ENCODE data around the gene SLC30A9. TPM values are rescaled to one million over a fixed set of nuclear protein-coding genes. Genes with fewer than 3 reads are reported as not detected.

Gene SLC30A9
- total RNA-seq, result 27.1 TPM

DNA sequence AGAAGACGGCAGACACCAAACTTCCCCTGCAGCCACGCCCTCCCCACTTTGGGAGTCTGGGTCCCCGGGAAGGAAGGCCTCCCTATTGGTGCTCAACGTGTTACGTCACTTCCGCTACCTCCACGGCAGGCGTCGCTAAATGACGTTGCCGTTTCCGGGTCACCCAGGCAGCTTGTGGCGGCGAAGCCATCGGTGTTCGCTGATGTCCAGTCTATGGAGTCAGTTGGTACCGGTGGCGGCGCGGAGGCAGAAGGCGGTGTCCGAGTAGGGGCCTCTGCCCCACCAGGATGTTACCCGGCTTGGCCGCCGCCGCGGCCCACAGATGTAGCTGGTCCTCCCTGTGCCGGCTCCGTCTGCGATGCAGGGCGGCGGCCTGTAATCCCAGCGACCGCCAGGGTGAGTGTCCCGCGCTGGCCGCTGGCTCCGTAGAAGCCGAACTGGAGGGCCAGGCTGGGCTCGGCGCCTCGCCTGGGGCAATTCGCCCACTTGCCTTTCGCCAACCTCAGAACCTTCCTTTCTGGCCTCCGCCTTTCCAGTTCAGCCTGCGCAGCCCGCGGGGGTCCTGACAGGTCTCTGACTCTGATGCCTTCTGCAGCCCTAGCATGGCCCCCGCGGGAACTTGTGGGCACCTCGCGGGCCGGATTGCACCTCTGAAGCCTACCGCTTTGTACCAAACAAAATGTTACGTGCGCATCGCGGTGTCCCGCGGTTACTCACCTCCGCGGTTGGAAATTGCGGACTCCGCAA, at the start of gene SLC30A9:
SLC30A9 (plus strand) TSS at position 166 of the 747 bp plus-strand sequence; CDS start at position 288, 122 bp downstream.
- Histone ChIP-seq H3K9ac (ENCODE audit: low read depth in 1 of 3, low read length in 3 of 3) (peak within 1 kb of the TSS; percentile 90 to 96 (median 93)), H3K36me3 (ENCODE audit: control insufficient read depth in 3 of 3, insufficient read depth in 3 of 3, low read length in 3 of 3) (no peaks in the 10 kb centered on the region), H3K9me3 (ENCODE audit: control insufficient read depth in 3 of 3, low read length in 3 of 3) (no peaks in the 10 kb centered on the region), H3K4me3 (ENCODE audit: low read length in 3 of 3) (peak within 1 kb of the TSS; percentile 73 to 98 (median 91)), H3K4me1 (ENCODE audit: control insufficient read depth in 3 of 3, insufficient read depth in 3 of 3, low read length in 3 of 3) (peaks cover 12 to 25% (median 18%) of the 10 kb centered on the region in 3 donors), H3K27ac (ENCODE audit: low read depth, low read length) (peak within 1 kb of the TSS; percentile 86), H3K27me3 (ENCODE audit: control insufficient read depth in 3 of 3, insufficient read depth in 3 of 3, low read length in 3 of 3) (no peaks in the 10 kb centered on the region)

DNA sequence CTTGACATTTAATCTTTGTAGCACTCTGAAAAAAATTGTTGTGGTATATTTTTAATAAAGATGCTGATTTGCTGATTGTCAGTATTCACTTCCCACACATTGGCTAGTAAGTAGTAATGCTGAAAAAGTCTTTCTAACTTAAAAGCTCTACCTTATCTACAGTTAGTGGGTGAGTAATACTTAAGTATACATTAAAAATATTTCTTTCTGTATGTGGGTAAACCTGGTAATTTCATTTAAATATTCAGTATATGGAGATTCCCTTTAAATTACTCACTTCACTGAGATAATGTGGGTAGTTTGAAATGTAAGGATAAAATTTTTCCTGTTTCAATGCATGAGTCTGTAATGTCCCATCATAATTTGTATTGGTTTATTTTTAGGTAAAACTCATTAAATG, 49.5 kb upstream of the SLC30A9 start:
- Histone ChIP-seq H3K27ac (ENCODE audit: low read depth, low read length) (no peak overlapping the region), H3K9me3 (ENCODE audit: control insufficient read depth in 3 of 3, low read length in 3 of 3) (no peaks in the 10 kb centered on the region), H3K4me1 (ENCODE audit: control insufficient read depth in 3 of 3, insufficient read depth in 3 of 3, low read length in 3 of 3) (peaks cover 7 to 10% (median 8%) of the 10 kb centered on the region in 3 donors), H3K27me3 (ENCODE audit: control insufficient read depth in 3 of 3, insufficient read depth in 3 of 3, low read length in 3 of 3) (no peaks in the 10 kb centered on the region), H3K4me3 (ENCODE audit: low read length in 3 of 3) (no peak overlapping the region), H3K36me3 (ENCODE audit: control insufficient read depth in 3 of 3, insufficient read depth in 3 of 3, low read length in 3 of 3) (peaks cover 2 to 22% (median 4%) of the 10 kb centered on the region in 3 donors), H3K9ac (ENCODE audit: low read depth in 1 of 3, low read length in 3 of 3) (no peak overlapping the region)

DNA sequence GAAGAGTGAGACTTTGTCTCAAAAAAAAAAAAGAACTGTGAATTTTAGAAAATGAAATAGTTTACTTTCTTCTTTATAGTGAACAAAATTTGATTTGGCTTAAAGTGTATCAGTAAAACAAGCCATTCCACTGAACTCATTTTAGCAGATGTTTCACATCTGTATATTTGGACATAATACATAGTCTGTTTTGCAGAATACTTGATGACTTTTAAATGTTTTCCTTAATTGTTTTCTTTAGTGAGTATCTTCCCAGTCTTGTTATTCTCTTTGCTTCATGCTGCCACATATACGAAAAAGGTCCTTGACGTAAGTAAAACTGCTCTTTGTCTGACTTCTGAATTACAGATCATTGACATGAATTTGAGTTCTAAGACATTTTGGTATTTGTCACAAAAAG, 46.8 kb upstream of the SLC30A9 start:
- H3K36me3 ChIP-seq (ENCODE audit: control insufficient read depth in 3 of 3, insufficient read depth in 3 of 3, low read length in 3 of 3), result peaks cover 2 to 27% (median 4%) of the 10 kb centered on the region in 3 donors

DNA sequence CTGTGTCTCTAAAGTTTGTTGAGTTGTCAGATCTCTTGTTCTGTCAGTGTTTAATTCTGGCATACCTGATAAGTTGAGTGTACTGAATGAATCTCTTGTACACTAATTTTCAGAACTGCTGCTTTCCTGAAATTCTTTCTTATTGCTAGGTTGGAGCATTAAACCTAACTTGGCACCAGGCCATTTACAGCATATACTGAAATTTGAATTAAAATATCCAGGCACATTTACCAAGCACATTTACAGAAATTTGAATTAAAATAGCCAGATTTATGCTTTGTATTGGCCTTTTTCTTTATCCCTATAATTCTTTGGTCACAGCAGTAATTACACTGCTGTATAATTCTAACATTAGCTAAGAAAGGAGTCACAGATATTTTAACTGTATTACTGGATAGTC, 46.2 kb upstream of the SLC30A9 start:
- no peak overlapping the region for H3K27ac ChIP-seq (ENCODE audit: low read depth, low read length)
- H3K4me1 ChIP-seq (ENCODE audit: control insufficient read depth in 3 of 3, insufficient read depth in 3 of 3, low read length in 3 of 3), result no peaks in the 10 kb centered on the region
- peaks cover 3 to 27% (median 3%) of the 10 kb centered on the region in 3 donors for H3K36me3 ChIP-seq (ENCODE audit: control insufficient read depth in 3 of 3, insufficient read depth in 3 of 3, low read length in 3 of 3)
- H3K4me3 ChIP-seq (ENCODE audit: low read length in 3 of 3), result no peak overlapping the region
- H3K9ac ChIP-seq (ENCODE audit: low read depth in 1 of 3, low read length in 3 of 3), result no peak overlapping the region
- H3K9me3 ChIP-seq (ENCODE audit: control insufficient read depth in 3 of 3, low read length in 3 of 3), result no peaks in the 10 kb centered on the region
- no peaks in the 10 kb centered on the region for H3K27me3 ChIP-seq (ENCODE audit: control insufficient read depth in 3 of 3, insufficient read depth in 3 of 3, low read length in 3 of 3)

More for the DNA sequence above, 46.8 kb upstream of the SLC30A9 start:
- Histone ChIP-seq H3K9me3 (ENCODE audit: control insufficient read depth in 3 of 3, low read length in 3 of 3) (no peaks in the 10 kb centered on the region), H3K4me3 (ENCODE audit: low read length in 3 of 3) (no peak overlapping the region), H3K9ac (ENCODE audit: low read depth in 1 of 3, low read length in 3 of 3) (no peak overlapping the region), H3K4me1 (ENCODE audit: control insufficient read depth in 3 of 3, insufficient read depth in 3 of 3, low read length in 3 of 3) (no peaks in the 10 kb centered on the region), H3K27me3 (ENCODE audit: control insufficient read depth in 3 of 3, insufficient read depth in 3 of 3, low read length in 3 of 3) (no peaks in the 10 kb centered on the region), H3K27ac (ENCODE audit: low read depth, low read length) (no peak overlapping the region)

DNA sequence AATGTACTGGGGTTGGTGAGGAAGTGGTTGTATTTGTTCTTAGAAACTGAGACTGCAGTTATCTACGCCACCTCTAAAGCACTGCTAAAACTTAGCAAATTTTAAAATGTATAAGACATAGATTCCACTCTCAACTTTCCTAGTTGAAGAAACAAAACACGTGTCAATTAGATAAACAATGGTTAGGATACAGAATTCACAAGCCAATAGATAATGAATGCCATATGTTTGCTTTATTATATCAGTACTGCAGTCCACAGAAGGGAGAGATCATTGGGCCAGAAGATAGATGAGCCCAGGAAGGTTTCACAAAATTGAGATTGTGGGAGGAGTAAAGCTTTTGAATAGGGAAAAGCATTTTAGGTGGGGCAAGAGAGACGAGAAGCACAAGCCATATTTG, 40.8 kb upstream of the SLC30A9 start:
- Histone ChIP-seq H3K9ac (ENCODE audit: low read depth in 1 of 3, low read length in 3 of 3) (no peak overlapping the region), H3K27ac (ENCODE audit: low read depth, low read length) (no peak overlapping the region), H3K27me3 (ENCODE audit: control insufficient read depth in 3 of 3, insufficient read depth in 3 of 3, low read length in 3 of 3) (no peaks in the 10 kb centered on the region), H3K4me3 (ENCODE audit: low read length in 3 of 3) (no peak overlapping the region), H3K36me3 (ENCODE audit: control insufficient read depth in 3 of 3, insufficient read depth in 3 of 3, low read length in 3 of 3) (peaks cover 16 to 43% (median 34%) of the 10 kb centered on the region in 3 donors), H3K9me3 (ENCODE audit: control insufficient read depth in 3 of 3, low read length in 3 of 3) (no peaks in the 10 kb centered on the region), H3K4me1 (ENCODE audit: control insufficient read depth in 3 of 3, insufficient read depth in 3 of 3, low read length in 3 of 3) (no peaks in the 10 kb centered on the region)

DNA sequence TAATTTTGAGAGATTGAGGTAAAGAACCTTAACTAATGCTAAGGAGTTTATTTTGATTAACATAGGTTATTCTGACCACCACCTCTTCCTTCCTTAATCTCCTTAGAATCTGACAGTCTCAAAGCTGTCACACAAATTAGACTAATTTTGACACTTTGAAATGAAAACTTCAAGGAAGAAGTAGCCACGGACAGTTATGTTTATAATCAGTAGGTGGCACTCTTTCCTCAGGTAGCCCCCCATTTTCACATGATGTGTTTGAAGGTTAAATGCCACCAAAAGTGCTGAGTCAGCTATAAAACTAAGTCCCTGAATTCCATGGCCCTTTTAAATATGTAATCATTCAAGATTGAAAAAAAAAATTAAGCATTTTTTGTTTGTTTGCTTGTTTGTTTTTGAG, 32.7 kb upstream of the SLC30A9 start:
- H3K9me3 ChIP-seq (ENCODE audit: control insufficient read depth in 3 of 3, low read length in 3 of 3), result no peaks in the 10 kb centered on the region
- H3K4me3 ChIP-seq (ENCODE audit: low read length in 3 of 3), result no peak overlapping the region
- no peaks in the 10 kb centered on the region for H3K27me3 ChIP-seq (ENCODE audit: control insufficient read depth in 3 of 3, insufficient read depth in 3 of 3, low read length in 3 of 3)
- H3K36me3 ChIP-seq (ENCODE audit: control insufficient read depth in 3 of 3, insufficient read depth in 3 of 3, low read length in 3 of 3), result peaks cover 5 to 20% (median 14%) of the 10 kb centered on the region in 3 donors
- no peaks in the 10 kb centered on the region for H3K4me1 ChIP-seq (ENCODE audit: control insufficient read depth in 3 of 3, insufficient read depth in 3 of 3, low read length in 3 of 3)
- no peak overlapping the region for H3K9ac ChIP-seq (ENCODE audit: low read depth in 1 of 3, low read length in 3 of 3)
- H3K27ac ChIP-seq (ENCODE audit: low read depth, low read length), result no peak overlapping the region

DNA sequence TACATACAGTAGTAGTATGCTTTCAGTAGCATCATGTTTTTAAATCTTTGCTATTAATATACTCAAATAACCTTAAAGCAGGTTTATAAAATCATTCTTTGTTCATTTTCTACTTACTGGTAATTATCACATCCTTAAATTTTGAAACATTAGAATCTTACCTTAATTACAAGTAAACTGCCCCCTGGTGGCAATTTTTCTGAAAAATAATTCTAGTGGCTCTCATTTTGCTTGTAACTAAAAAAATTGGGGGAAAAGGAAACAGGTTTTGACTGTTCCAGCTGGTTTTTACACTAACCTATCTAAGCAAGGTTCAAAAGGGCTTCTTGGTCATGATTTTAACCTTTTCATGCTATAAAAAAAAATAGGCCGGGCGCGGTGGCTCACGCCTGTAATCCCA, 27.2 kb upstream of the SLC30A9 start:
- H3K4me1 ChIP-seq (ENCODE audit: control insufficient read depth in 3 of 3, insufficient read depth in 3 of 3, low read length in 3 of 3), result no peaks in the 10 kb centered on the region

DNA sequence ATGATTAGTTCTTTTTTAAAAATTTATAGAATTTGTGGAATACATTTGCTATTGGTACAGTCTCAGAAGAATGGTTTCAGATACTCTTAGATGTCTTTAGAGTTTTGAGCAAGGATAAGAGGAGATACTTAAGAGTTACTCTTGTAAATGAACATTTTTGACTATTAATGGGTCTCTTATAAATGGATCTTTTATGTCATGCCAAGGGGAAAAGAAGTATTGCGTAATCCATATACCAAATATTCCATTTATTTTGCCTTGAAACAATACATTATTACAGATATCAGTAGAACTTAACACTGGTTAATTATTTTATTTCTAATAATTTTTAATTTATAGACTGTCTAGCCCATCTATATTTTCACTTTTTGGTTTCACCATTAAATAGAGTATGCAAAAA, 25.9 kb upstream of the SLC30A9 start:
- no peaks in the 10 kb centered on the region for H3K4me1 ChIP-seq (ENCODE audit: control insufficient read depth in 3 of 3, insufficient read depth in 3 of 3, low read length in 3 of 3)
- no peak overlapping the region for H3K9ac ChIP-seq (ENCODE audit: low read depth in 1 of 3, low read length in 3 of 3)
- no peak overlapping the region for H3K27ac ChIP-seq (ENCODE audit: low read depth, low read length)
- no peaks in the 10 kb centered on the region for H3K9me3 ChIP-seq (ENCODE audit: control insufficient read depth in 3 of 3, low read length in 3 of 3)
- no peaks in the 10 kb centered on the region for H3K27me3 ChIP-seq (ENCODE audit: control insufficient read depth in 3 of 3, insufficient read depth in 3 of 3, low read length in 3 of 3)
- no peak overlapping the region for H3K4me3 ChIP-seq (ENCODE audit: low read length in 3 of 3)
- no peaks in the 10 kb centered on the region for H3K36me3 ChIP-seq (ENCODE audit: control insufficient read depth in 3 of 3, insufficient read depth in 3 of 3, low read length in 3 of 3)

More for the DNA sequence above, 27.2 kb upstream of the SLC30A9 start:
- H3K4me3 ChIP-seq (ENCODE audit: low read length in 3 of 3), result no peak overlapping the region
- H3K9ac ChIP-seq (ENCODE audit: low read depth in 1 of 3, low read length in 3 of 3), result no peak overlapping the region
- H3K27me3 ChIP-seq (ENCODE audit: control insufficient read depth in 3 of 3, insufficient read depth in 3 of 3, low read length in 3 of 3), result no peaks in the 10 kb centered on the region
- H3K36me3 ChIP-seq (ENCODE audit: control insufficient read depth in 3 of 3, insufficient read depth in 3 of 3, low read length in 3 of 3), result no peaks in the 10 kb centered on the region
- H3K9me3 ChIP-seq (ENCODE audit: control insufficient read depth in 3 of 3, low read length in 3 of 3), result no peaks in the 10 kb centered on the region
- no peak overlapping the region for H3K27ac ChIP-seq (ENCODE audit: low read depth, low read length)

DNA sequence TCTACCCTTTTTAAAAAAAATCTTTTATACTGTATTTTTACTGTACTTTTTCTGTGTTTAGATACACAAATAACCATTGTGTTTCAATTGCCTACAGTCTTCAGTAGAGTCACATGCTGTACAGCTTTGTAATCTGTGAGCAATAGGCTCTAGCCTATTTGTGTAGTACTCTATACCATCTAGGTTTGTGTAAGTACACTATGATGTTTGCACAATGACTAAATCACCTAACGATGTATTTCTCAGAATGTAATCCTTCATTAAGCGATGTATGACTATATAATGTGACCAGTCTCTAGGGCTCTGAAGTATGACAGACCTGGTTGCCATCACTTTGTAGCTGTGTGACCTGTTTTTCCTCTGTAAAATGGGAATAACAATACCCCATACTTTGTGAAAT, 22.9 kb upstream of the SLC30A9 start:
- H3K4me1 ChIP-seq (ENCODE audit: control insufficient read depth in 3 of 3, insufficient read depth in 3 of 3, low read length in 3 of 3), result no peaks in the 10 kb centered on the region
- H3K36me3 ChIP-seq (ENCODE audit: control insufficient read depth in 3 of 3, insufficient read depth in 3 of 3, low read length in 3 of 3), result no peaks in the 10 kb centered on the region
- no peak overlapping the region for H3K9ac ChIP-seq (ENCODE audit: low read depth in 1 of 3, low read length in 3 of 3)
- no peak overlapping the region for H3K27ac ChIP-seq (ENCODE audit: low read depth, low read length)
- H3K9me3 ChIP-seq (ENCODE audit: control insufficient read depth in 3 of 3, low read length in 3 of 3), result no peaks in the 10 kb centered on the region
- H3K4me3 ChIP-seq (ENCODE audit: low read length in 3 of 3), result no peak overlapping the region
- H3K27me3 ChIP-seq (ENCODE audit: control insufficient read depth in 3 of 3, insufficient read depth in 3 of 3, low read length in 3 of 3), result no peaks in the 10 kb centered on the region

DNA sequence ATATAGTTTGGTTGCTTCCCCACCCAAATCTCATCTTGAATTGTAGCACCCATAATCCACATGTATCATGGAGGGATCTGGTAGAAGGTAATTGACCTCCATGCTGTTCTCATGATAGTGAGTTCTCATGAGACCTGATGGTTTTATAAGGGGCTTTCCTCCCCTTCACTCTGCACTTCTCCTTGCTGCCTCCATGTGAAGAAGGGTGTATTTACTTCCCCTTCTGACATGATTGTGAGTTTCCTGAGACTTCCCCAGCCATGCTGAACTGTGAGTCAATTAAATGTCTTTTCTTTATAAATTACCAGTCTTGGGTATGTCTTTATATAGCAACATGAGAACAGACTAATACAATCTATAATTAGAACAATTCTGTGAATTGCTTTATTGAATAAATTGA, 20.7 kb upstream of the SLC30A9 start:
- Histone ChIP-seq H3K4me3 (ENCODE audit: low read length in 3 of 3) (no peak overlapping the region), H3K36me3 (ENCODE audit: control insufficient read depth in 3 of 3, insufficient read depth in 3 of 3, low read length in 3 of 3) (no peaks in the 10 kb centered on the region), H3K9me3 (ENCODE audit: control insufficient read depth in 3 of 3, low read length in 3 of 3) (no peaks in the 10 kb centered on the region), H3K9ac (ENCODE audit: low read depth in 1 of 3, low read length in 3 of 3) (no peak overlapping the region), H3K27me3 (ENCODE audit: control insufficient read depth in 3 of 3, insufficient read depth in 3 of 3, low read length in 3 of 3) (no peaks in the 10 kb centered on the region), H3K27ac (ENCODE audit: low read depth, low read length) (no peak overlapping the region), H3K4me1 (ENCODE audit: control insufficient read depth in 3 of 3, insufficient read depth in 3 of 3, low read length in 3 of 3) (no peaks in the 10 kb centered on the region)

Measured in skeletal muscle tissue (tissue), 4 donors.